Stimulated activated CD4-positive, alpha-beta T cell treated with anti-CD3 and anti-CD28 coated beads, Interleukin-4, amount 100 ng/mL, for 4 hours (primary cell): Measurements from ENCODE around the gene ARHGAP15.
"Not testable (repeated sequence)": the region's sequence is repeated elsewhere in the genome, so short reads cannot be mapped to it uniquely, and the experiment has no call there.

Experiments used
- DNase-seq, 2 experiments: peaks; one replicate each; pipeline ENCODE4 v3.0.0-alpha.2; 2020

ARHGAP15 gene

DNA sequence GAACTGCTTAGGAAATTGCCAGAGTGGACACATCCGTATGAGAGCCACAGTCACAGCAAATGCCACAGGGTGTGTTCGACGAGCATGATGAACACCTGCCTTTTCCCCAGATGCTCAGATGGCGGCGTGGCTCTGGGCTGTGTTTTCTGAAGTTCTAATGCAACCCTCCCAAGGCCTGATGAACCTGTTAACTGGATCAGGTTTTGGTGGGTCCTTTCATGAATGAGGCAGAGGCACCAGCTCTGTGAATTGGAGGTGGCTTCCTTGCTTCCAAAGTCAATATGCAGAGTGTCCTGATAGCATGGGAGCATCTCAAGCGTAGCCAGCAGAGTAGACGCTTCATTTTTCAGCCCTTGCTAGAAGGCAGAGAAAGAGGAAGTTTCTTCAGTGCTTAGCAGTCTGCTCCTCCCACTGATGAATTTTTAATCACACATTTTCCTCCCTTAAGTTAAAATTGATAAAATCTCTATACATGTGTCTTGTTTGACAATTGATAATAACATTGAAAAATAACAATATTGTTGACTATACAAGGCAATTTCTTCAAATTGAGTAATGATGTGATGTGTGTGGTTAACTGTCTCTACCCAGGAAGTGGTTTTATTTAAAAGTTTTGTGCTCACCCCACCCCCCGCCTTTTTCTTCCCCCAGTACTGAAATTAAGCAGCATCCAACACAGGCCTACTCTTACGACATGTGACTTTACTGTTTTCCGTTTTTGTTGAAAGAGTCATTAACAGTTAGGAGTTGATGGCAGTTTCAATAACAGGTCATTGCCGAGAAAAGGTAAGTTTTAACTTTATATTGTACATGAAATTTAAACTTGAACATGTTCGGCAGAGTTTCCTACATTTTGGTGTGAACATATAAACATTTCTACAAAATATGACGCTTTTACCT, at the start of gene ARHGAP15:
ARHGAP15 (plus strand) TSS at position 739 of the 900 bp plus-strand sequence.
- peak; percentile 51 to 73 for DNase-seq

DNA sequence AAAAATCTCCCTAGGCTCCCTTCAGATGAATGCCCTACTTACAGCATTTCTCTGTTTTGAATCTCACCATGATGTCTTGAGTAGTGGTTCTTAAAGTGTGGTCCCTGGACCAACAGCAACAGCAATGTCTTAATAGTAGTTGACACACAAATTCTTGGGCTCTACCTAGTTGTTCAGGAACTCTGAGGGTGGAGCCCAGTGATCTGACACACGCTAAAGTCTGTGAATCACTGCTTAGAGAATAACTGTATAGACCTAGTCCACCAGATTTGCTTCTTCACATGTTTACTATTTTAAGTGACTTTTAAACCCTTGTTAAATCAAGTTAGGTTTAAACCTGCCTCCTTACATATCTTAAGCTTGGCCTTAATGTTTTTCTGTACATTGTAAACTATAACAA, 47.6 kb upstream of the ARHGAP15 start:
- DNase-seq: no peak

DNA sequence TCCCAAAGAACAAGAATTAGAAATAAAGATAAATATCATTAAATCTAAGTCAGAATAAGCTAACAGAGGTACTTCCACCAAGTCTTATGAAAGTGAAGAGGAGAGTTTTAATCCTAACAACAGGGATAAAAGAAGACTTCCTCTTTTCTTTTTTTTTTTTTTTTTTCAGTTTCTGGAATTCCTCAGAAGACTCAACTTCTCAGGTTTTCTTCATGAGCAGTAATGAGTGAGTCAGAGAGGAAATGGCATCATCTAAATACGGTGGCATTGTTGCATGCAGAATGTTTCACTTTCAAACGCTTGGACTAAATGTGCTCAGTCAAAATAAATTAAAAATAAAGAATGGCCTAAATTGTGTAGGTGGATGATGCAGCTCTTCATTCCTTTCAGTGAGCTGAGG, 45.6 kb upstream of the ARHGAP15 start:
- no peak for DNase-seq

DNA sequence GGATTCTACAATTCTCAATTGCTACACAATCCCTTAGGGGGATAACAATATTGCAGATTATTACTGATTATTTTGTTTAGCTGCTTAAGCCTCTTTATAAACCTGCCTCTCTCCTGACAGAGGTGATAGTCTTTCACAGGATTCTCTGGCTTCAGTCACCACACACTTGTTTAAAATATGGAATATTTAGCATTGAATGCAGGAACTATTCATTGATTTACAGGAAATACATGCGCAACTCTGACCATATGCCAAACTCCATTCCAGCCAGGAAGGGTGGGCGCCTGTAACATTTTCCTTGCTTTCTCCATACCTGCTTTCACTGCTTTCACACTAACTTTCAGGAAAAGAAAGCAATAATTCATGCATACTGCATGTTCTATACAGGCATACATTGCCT, 44.8 kb upstream of the ARHGAP15 start:
- no peak for DNase-seq

DNA sequence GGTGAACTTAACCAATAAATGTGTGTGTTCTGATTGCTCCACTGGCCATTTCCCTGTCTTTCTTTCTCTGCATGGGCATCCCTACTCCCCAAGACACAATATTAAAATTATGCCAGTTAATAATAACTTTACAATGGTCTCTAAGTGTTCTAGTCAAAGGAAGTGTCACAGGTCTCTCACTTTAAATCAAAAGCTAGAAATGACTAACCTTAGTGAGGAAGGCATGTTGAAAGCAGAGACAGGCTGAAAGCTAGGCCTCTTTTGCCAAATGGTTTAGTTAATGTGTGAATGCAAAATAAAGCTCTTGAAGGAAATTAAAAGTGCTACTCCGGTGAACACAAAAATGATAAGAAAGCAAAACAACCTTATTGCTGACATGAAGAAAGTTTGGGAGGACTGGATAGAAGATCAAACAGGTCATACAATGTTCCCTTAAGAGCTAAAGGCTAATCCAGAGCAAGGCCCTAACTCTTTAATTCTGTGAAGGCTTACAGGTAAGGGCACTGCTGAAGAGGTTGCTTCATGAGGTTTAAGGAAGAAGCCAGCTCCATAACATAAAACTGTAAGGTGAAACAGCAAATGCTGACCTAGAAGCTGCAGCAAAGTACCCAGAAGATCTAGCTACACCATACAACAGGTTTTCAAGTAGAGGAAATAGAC, 44.0 kb upstream of the ARHGAP15 start:
- DNase-seq: no peak

DNA sequence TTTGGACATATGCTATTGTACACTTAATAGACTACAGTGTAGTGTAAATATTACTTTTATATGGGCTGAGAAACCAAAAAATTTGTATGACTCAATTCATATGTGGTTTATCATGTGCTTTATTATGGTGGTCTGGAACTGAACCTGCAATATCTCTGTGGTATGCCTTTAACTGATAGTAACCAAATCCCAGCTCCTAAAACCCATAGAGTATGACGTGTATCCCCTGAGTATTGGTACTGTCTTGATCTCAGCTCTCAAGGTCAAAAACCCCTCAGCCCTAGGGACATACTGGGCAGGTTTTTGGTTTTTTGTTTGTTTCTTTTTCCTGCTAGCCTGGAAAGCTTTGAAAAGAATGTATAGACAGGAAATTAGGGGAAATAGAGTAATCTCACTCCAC, 42.2 kb upstream of the ARHGAP15 start:
- DNase-seq: no peak

DNA sequence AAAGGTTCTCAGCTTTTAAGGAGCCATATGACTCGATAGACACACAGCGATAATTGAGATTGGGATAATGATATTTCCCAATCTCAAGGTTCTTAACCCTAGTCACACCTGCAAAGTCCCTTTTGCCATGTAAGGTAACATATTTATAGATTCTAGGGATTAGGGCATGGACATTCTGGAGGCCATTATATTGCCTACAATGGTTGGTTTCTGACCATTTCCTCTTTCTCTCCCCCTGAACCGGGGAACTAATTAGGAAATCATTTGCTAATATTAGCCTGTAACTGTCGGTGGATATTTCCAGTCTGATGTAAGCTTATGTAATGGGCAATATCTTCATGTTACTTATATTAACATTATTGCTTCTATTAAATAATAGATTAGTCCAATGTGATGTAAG, 40.8 kb upstream of the ARHGAP15 start:
- no peak for DNase-seq

DNA sequence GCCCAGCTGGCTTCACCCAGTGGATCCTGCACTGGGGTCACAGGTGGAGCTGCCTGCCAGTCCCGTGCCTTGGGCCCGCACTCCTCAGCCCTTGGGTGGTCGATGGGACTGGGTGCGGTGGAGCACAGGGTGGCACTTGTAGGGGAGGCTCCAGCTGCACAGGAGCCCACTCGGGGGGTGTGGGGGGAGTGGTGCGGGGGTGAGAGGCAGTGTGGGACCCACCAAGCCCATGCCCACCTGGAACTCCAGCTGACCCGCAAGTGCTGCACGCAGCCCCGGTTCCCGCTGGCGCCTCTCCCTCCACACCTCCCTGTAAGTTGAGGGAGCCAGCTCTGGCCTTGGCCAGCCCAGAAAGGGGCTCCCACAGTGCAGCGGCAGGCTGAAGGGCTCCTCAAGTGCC, 39.7 kb upstream of the ARHGAP15 start:
- DNase-seq: not testable (repeated sequence)

DNA sequence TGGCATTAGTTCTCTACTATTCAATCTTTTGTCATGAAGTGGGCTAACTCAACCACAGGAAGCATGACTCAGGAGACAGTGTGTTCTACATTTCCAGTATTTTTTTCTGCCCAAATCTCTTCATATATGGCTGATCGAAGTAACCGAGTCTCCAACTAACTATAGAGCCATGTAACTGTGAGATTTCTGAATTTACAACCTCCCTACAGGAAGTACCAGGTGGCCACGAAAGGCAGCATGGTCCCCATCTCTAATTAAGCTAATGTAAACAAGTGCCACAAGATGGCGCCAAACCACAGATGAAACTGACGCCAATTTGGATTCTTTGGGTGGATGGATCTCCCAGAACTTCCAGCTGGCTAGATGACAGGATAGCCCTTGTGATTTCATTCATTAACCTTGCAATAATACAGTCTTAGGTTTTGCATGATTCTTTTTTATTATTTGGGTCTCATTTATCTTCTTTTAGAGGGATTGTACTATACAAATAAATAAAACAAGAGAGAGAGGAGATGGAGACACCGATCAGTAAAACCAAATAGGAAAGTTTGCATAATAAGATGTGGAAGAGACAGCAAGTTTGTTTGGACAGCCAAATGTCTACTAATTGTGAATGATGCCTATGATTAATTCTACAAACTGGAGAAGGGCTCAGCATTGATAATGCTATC, 18.3 kb upstream of the ARHGAP15 start:
- DNase-seq: peak; percentile 48

DNA sequence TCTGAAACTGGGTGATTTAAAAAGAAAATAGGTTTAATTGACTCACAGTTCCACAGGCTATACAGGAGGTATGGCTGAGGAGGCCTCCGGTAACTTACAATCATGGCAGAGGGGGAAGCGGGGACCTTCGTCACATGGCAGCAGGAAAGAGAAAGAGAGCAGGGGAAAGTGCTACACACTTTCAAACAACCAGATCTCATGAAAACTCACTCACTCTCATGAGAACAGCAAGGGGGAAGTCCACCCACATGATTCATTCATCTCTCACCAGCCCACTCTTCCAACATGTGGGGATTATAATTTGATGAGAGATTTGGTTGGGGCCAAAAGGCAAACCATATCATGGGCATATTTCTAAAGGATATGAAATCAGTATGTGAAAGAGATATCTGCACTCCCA, 12.0 kb upstream of the ARHGAP15 start:
- no peak for DNase-seq

DNA sequence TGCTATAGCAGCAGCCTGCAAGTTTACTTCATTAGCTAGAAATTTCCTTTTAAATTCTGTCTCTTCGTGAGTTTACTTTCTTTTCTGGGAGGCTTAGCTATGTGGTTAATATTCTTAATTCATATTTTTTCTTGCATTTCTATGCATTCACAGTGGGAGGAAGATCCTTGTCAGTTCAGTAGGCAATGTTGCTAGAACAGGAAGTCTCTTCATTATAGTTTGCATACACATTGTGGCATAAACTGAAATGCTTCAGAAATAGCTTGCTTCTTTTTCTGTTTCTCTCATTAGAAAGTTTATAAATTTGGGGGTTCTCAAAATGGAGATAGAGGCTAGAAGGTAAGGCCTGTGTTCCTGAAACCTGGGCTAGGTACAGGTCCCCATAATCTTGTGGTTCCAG, 8.1 kb upstream of the ARHGAP15 start:
- DNase-seq: no peak

DNA sequence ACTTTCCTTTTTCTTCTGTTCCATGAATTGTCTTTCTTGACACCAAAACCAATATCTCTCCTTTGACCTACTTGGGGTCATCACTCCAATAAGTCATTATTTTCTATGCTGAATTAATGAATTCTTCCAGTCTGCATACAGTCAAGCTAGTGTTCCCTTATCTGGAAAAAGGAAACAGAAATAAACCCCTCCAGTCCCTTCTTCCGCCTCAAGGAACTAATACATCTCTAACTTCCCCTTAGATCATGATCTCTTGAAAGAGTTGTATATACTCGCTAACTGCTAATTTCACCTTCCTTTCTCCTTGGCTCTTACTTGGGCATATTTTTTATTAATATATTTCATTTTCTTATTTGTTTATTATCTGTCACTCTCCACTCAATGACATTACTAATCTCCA, 7.3 kb upstream of the ARHGAP15 start:
- no peak for DNase-seq

DNA sequence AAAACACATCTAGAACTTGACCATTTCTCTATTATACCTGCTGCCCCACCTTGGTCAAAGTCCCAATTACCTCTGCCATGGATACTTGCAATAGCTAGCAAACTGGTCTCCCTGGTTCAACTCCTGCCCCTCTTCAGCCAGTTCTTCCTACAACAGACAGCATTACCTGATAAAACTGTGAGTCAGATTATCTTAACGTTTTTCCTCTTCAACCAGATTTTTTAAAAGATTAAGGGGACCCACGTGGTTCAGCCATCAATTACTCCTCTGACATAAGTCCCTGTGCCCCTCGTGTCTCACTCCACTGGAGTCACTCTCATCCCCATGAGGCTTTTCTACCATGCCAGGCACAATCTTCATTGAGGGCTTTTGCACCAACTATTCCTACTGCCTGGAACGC, 5.3 kb upstream of the ARHGAP15 start:
- peak in 1 of 2 experiments; percentile 17 for DNase-seq

DNA sequence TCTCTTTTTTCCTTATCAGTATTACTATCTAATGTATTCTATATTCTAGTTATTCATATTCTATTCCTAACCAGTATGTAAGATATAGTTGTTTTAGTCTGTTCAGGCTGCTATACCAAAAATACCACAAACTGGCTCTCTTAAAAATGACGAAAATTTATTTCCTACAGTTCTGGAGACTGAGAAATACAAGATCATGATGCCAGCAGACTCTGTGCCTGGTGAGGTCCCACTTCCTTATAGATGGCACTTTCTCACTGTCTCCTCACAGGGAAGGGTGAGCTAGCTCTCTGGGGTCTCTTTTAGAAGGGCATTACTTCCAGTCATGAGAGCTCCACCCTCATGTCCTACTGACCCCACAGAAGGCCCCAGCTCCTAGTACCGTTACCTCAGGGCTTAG, 4.8 kb upstream of the ARHGAP15 start:
- no peak for DNase-seq

DNA sequence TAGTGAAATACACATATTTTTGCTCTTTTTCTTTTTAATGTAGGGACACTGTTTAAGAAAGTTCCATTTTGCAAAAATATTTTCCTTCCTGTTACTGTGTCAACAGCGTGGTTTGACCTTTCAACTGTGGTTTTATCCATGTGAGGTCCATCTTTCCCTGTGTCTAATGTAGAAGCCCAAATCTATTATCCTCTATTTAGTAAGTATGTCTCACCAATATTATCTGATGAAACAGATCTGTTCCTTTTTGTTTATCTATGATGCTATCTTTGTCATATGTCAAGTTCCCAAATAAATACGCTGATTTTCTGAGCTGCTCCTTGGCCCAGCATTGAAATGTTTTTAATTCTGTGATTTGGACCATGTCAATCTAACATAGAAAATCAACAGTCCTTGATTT, 3.5 kb upstream of the ARHGAP15 start:
- no peak for DNase-seq

DNA sequence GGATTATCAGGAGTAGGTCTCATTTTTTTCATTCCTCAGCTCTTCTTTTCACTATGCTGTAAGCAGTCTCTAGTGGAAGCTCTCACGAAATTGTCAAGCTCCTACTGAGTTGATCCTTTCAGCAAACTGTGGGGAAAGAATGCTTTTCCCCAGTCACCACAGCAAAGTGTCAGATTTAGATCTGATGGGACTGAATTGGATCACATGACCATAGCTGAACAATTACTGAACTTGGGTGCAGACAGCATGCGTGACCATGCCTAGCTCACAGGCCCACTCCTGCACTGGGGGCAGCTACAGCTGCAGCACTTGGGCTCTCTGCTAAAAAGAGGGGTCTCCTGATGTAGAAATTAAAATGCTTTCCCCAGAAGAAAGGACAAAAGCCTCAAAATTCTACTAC, 3.1 kb downstream of the ARHGAP15 start:
- no peak for DNase-seq

DNA sequence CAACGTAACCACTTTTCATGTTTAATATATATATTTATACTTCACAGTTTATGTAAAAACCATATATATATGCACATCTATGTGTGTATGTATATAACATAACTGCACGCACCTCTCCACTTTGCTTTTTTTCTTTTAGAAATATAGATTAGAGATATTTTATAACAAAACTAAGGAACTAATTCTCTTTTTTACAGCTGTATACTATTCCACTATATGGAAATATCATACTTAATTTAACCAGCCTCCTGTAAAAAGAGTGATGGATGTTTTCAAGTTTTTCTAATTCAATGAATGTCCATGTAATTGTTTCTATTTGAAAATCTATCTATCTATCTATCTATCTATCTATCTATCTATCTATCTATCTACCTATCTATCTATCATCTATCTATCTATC, 4.6 kb downstream of the ARHGAP15 start:
- DNase-seq: no peak

DNA sequence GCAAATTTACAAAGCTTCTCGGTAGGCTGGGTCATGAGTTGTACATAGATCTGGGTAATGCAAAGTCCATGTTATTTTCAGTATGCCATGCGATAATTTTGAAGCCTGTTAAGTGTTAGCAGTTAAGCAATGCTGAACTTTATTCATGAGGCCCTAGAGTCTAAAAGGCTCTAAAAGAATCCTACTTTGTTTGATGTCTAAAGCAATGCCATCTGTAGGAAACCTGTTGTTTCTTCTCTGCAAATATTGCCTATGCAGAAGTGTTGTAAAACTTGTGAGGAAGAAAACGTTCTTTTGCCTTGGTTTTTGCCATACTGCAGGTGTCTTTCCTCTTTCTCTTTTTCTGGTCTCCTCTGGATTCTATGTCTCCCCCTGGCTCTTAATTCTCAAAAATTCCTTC, 9.1 kb downstream of the ARHGAP15 start:
- DNase-seq: no peak

DNA sequence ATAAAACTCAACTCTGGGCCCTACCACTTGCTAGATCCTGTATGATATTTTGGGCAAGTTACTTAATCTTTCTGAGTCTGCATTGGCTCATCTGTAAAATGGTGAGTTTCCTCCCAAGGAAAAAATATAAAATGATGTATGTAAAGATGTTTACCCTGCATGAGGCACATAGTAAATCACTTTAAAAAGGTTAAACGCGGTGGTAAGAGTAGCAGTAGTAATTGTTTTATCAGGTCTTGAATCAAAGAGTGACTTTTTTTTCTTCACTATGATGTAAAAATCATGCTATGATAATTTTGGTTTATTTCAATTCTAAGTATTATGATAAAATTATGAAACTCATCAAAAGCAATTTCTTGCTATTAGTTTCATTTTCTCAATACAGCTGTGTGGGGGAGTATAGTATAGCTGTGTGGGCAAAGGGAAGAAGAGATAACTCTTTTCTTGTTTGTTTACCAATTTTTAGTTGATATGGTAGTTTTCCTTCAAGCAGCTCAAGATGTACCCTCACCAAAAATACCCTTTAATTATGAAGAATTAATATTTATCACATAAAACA, 10.7 kb downstream of the ARHGAP15 start:
- no peak for DNase-seq

DNA sequence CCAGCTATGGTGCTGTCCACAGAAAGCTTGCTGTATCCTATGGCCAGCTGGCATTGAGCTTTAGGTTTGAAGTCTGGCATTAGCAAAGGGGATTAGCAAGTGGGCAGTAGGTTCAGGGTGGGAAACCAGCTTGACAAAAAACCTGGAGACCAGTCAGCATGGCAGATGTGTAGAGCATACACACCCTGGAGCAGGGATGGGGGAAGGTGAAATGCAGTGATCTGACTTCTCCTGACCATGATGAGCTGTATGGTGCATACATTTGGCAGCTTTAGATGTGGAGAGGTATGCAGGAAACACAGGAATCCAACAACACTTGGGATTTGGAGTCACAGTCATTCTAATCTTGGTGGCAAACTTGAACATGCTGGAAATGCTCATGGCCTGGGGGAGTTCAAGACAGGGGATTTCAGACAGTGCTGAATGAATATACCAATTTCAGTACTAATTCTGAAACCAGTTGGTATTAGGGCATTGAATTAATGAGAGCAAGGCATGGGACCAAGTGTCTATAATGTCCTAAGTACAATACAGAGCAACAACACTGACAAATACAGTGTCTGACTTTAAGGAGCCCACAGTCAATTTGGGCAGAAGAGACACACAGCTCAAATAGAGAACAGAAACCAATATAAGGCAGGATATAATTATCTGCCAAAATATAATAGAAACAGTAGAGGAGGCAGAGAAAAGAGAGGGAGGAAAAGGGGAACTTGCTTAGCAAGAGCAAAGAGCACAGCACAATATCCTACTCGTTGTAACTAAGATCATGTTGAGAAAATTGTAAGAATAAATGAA, 11.8 kb downstream of the ARHGAP15 start:
- DNase-seq: no peak

DNA sequence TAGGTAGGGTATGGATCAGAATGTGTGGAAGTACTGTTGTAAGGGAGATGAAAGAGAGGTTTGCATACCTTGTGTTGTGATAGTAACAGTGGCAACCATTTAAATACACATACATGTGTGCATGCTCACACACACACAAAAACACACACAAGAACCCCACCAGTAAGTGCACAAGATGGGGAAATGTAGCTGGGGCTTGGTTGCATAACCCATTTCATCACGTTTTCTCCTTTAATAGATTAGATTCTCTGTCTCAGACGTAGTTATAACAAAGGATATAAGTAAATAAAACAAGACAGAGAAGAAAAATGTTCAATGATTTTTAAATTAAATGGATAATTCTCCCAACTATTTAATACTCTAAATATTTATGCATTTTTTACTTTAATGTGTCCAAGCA, 13.4 kb downstream of the ARHGAP15 start:
- DNase-seq: no peak

DNA sequence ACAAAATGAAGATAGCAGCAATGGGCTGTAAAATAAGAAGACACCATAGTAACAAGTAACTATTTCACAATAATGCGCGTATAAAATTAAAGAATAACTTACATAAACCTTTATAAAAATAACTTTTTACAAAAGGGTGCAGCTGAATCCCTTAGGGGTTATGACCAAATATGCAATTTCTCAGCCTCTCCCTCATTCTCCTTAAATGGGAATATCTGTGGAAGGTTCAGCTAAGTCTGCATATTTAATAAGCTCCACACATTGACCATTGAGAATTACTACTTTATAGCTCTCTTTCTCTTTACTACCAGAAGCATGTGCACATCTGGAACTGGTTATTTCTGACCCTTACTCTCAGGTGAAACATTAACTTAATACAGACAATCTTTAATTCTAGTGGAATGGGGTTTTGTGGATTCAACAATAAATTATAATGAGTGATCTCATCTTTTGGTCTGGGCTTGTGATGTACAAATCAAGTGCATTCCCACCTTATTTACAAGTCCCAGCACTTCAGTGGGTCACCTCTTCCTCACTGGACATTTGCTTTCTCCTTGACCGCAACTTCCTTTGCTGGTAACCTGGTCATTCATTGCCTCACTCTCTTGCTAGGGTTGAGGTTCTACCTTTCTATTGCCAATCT, 15.7 kb downstream of the ARHGAP15 start:
- no peak for DNase-seq
